Measurements from ENCODE around the gene CST5.
"Not testable (repeated sequence)": the region's sequence is repeated elsewhere in the genome, so short reads cannot be mapped to it uniquely, and the experiment has no call there.

Gene CST5

DNA sequence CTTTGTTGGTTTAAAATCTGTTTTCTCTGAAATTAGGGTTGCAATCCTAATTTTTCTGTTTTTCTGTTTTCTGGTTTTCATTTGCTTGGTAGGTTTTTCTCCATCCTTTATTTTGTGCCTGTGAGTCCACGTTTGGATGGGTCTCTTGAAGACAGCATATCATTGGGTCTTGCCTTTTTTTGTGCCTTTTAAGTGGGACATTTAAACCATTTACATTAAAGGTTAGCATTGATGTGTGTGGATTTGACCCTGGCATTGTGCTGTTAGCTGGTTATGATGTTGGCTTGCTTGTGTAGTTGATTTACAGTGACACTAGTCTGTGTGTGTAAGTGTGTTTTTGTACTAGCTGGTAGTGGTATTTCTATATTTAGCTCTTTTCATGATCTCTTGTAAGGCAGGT lies 28.0 kb upstream of the CST5 start:
- intact Hi-C loops (cut with DNase I) = no loop called here
- DNase-seq = no peak

DNA sequence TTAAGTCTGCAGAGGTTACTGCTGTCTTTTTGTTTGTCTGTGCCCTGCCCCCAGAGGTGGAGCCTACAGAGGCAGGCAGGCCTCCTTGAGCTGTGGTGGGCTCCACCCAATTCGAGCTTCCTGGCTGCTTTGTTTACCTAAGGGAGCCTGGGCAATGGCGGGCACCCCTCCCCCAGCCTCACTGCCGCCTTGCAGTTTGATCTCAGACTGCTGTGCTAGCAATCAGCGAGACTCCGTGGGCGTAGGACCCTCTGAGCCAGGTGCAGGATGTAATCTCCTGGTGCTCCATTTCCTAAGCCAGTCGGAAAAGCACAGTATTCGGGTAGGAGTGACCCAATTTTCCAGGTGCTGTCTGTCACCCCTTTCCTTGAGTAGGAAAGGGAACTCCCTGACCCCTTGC lies 22.8 kb upstream of the CST5 start:
- DNase-seq; intact Hi-C loops (cut with DNase I): not testable (repeated sequence)

GRCh38 chr20:23890867-23891266 lies 11.3 kb upstream of the CST5 start:
- intact Hi-C loops (cut with DNase I); DNase-seq: not testable (repeated sequence)

DNA sequence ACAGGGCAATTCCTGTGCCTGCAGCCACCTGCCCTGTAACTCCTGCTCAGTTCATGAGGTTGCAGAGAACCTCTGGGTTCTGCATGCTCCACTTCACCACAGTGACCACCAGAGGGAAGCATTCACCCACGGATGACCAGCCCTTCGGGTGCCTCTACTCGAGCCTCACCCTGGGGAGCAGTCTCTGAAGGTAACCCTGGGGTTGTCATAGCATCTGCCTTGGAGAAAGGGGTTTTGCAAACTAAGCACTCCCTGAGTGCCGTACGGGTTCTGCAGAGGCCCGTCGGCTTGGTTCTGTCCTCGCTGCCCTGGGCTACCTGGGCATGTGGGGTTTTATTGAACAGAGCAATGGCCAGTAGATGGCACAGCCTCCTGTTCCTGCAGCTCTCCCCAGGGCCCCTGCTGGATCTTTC lies 10.2 kb upstream of the CST5 start:
- intact Hi-C loops (cut with DNase I) = no loop called here

GRCh38 chr20:23887856-23888255 lies 8.3 kb upstream of the CST5 start:
- DNase-seq = no peak

More for the DNA sequence above, 10.2 kb upstream of the CST5 start:
- DNase-seq = peak; percentile 46 to 87 (median 67)

GRCh38 chr20:23884771-23885162 lies 5.2 kb upstream of the CST5 start:
- intact Hi-C loops (cut with DNase I) = no loop called here
- DNase-seq = no peak

More at GRCh38 chr20:23887856-23888255, 8.3 kb upstream of the CST5 start:
- intact Hi-C loops (cut with DNase I) = no loop called here

GRCh38 chr20:23884136-23884770 lies 4.7 kb upstream of the CST5 start:
- no peak for DNase-seq
- intact Hi-C loops (cut with DNase I) = no loop called here

GRCh38 chr20:23881371-23881770 lies 1.8 kb upstream of the CST5 start:
- intact Hi-C loops (cut with DNase I) = no loop called here
- no peak for DNase-seq

DNA sequence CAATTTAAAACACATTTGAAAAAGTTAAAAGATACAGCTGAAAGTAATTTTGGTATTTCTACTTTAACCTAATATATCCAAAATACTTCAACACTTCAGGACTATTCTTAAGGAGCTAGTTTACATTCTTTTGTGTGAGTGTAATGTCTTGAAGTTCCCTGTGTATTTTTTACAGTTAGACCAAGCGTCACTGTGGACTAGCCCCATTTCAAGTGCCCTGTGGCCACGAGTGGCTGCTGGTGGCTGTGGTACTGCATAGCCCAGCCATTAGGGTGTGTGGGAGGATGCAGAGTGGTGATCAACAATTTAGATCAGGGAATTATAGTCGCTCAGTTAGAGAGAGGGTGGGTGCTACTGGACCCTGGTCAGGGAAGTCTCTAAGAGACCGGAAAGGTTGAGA lies 869 bp upstream of the CST5 start:
- intact Hi-C loops (cut with DNase I) = no loop called here

GRCh38 chr20:23879811-23880374 lies 345 bp upstream of the CST5 start:
- intact Hi-C loops (cut with DNase I) = no loop called here
- no peak for DNase-seq

More for the DNA sequence above, 869 bp upstream of the CST5 start:
- DNase-seq = no peak

GRCh38 chr20:23878787-23879186 lies 761 bp downstream of the CST5 start:
- intact Hi-C loops (cut with DNase I) = no loop called here
- no peak for DNase-seq

- intact Hi-C loops (cut with DNase I); DNase-seq: not testable (repeated sequence)
These were observed 1.5 kb downstream of the CST5 start for GRCh38 chr20:23878016-23878542.

DNA sequence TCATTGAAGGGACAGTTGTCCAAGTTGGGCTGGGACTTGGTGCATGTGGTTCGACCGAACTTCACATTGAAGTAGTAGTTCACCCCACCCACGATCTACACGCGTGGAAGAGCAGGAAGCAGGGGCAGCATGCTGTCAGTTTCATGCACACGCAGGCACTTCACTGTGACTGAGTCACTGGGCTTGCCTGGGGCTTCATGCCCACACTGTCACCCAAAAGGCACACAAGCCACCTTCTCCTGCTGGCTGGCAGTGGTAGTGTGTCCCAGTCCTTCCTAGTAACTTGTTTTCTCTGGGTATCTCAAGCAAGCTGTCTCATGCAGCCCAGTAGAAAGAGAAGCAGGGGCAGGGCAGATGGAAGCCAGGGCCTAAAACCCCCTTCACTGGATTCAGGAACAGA lies 2.0 kb downstream of the CST5 start:
- peak in 22 of 42 donors; percentile 6 to 69 (median 32) for DNase-seq
- intact Hi-C loops (cut with DNase I) = no loop called here

GRCh38 chr20:23875606-23876237 lies 3.8 kb downstream of the CST5 start:
- no peak for DNase-seq
- intact Hi-C loops (cut with DNase I) = no loop called here

GRCh38 chr20:23874747-23875146 lies 4.8 kb downstream of the CST5 start:
- peak in 24 of 42 donors; percentile 7 to 77 (median 36) for DNase-seq
- intact Hi-C loops (cut with DNase I) = no loop called here

DNA sequence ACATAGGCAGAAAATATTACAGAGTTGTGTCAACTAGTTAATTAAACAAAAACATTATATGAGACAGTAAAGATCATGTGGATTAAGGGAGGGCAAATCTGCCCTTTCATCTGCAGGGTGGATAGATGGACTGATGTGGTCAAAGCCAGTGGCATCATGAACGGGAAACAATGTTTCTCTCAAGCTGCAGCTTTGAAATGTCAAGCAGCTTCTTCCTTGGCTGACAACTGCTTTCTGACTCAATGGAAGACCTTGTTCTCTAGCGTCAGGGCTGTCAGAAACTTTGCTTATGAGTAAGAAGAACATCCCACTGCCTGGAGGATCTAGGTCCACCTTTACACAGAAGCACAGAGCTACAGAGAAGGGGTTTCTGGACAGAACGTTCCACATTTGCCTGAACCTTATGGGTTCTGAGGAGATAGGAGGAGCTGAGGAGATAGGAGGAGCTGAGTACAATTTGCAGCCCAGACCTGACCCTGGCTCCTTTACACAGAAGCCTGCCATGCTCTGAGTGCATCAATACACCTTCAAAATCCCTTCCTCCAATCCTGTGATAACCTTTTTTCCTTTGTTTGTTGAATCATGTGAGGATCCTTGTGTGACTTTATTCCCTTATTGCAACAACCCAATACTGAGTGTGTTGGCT lies 6.1 kb downstream of the CST5 start:
- peak in 1 of 42 donors; percentile 9 for DNase-seq
- intact Hi-C loops (cut with DNase I) = no loop called here

GRCh38 chr20:23872065-23872464 lies 7.5 kb downstream of the CST5 start:
- intact Hi-C loops (cut with DNase I) = no loop called here
- no peak for DNase-seq

DNA sequence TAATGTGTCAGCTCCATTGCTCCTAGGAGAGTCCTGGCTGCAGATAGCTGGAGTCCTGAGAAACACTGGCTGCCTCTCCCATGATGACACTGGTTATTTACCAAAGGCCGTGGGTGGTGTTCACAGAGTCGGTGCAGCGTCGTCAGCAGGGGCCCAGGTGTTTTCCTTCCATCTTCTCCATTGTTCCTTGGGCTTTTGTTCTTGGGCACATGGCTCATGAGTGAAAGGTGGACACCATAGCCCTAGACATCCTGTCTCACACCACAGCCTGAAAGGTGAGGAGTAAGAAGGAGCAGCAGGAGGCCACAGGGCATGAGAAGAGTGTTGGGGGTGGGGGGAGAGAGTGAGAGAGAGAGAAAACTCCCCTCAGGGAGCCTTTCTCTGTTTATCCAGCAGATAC lies 9.1 kb downstream of the CST5 start:
- intact Hi-C loops (cut with DNase I) = no loop called here

GRCh38 chr20:23869520-23869919 lies 10.0 kb downstream of the CST5 start:
- peak in 14 of 42 donors; percentile 7 to 54 (median 30) for DNase-seq
- intact Hi-C loops (cut with DNase I) = no loop called here

More for the DNA sequence above, 9.1 kb downstream of the CST5 start:
- DNase-seq = no peak

DNA sequence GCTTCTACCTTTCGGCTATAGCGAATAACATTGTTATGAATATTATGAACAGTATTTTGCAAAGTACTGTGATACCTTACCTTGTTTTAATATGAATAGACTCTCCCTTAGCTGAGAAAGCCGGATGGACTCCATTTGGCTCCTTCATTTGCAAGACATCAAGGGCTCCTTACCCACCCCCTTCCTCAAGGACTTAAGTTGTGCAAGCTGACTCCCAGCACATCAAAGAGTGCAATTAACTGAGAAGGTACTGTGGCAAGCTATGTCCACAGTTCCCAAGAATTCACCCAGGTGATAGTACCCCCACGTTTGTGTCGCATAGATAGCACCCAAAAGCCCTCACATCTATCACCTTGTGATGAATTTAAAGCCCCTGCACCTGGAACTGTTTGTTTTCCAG lies 11.2 kb downstream of the CST5 start:
- intact Hi-C loops (cut with DNase I) = no loop called here
- no peak for DNase-seq
